ENCODE data around the gene FBXL17. TPM values are rescaled to one million over a fixed set of nuclear protein-coding genes. Genes with fewer than 3 reads are reported as not detected.

Gene FBXL17
- total RNA-seq, 1 donor from 2014 or later = 12.7 TPM

GRCh38 chr5:108090946-108091345 is 291.0 kb downstream of the FBXL17 start:
- FAIRE-seq (no peak), DNase-seq (ENCODE audit: low read depth) (no peak)
- Histone ChIP-seq H3K27me3 (ENCODE audit: insufficient read depth, low read length) (no peaks in the 10 kb centered on the region), H3K9ac (ENCODE audit: low read length) (no peak overlapping the region), H3K36me3 (ENCODE audit: insufficient read depth, low read length) (no peaks in the 10 kb centered on the region), H3K9me3 (ENCODE audit: insufficient read depth, low read depth, low read length) (no peaks in the 10 kb centered on the region), H3K4me2 (ENCODE audit: low read length) (no peak overlapping the region), H3K4me1 (ENCODE audit: insufficient read depth, low read length) (no peaks in the 10 kb centered on the region), H3K4me3 (ENCODE audit: insufficient read depth, low read depth, low read length) (no peak overlapping the region), H3K27ac (ENCODE audit: low read depth, low read length) (no peak overlapping the region), H2AFZ (ENCODE audit: low read depth, low read length) (no peak overlapping the region), H4K20me1 (ENCODE audit: insufficient read depth, low read length) (no peaks in the 10 kb centered on the region), H3K79me2 (ENCODE audit: insufficient read depth, low read length) (no peaks in the 10 kb centered on the region)
- Mint-ChIP-seq H3K4me3 (ENCODE audit: unreplicated experiment) (no peak overlapping the region), H3K36me3 (ENCODE audit: low read depth, unreplicated experiment) (no peaks in the 10 kb centered on the region), H3K27me3 (ENCODE audit: low read depth, unreplicated experiment) (no peaks in the 10 kb centered on the region), H3K4me1 (ENCODE audit: low read depth, unreplicated experiment) (no peaks in the 10 kb centered on the region), H3K27ac (ENCODE audit: unreplicated experiment) (no peak overlapping the region), H3K9me3 (ENCODE audit: unreplicated experiment) (no peaks in the 10 kb centered on the region)
- TF ChIP-seq EZH2 (IDR thresholded peaks at IDR 0.05; ENCODE audit: insufficient read depth, low read length) (no peak), CTCF (IDR thresholded peaks at IDR 0.05; ENCODE audit: insufficient read depth, low read depth, low read length) (no peak)

GRCh38 chr5:108084105-108084504 is 297.8 kb downstream of the FBXL17 start:
- no peaks in the 10 kb centered on the region for H3K4me1 ChIP-seq (ENCODE audit: insufficient read depth, low read length)
- Mint-ChIP-seq H3K36me3 (ENCODE audit: low read depth, unreplicated experiment) (no peaks in the 10 kb centered on the region), H3K9me3 (ENCODE audit: unreplicated experiment) (no peaks in the 10 kb centered on the region), H3K27me3 (ENCODE audit: low read depth, unreplicated experiment) (no peaks in the 10 kb centered on the region), H3K4me3 (ENCODE audit: unreplicated experiment) (no peak overlapping the region), H3K27ac (ENCODE audit: unreplicated experiment) (no peak overlapping the region), H3K4me1 (ENCODE audit: low read depth, unreplicated experiment) (no peaks in the 10 kb centered on the region)
- no peak overlapping the region for H3K9ac ChIP-seq (ENCODE audit: low read length)
- H2AFZ ChIP-seq (ENCODE audit: low read depth, low read length) = no peak overlapping the region
- FAIRE-seq (no peak), DNase-seq (ENCODE audit: low read depth) (peak; percentile 46)
- no peak overlapping the region for H3K4me3 ChIP-seq (ENCODE audit: insufficient read depth, low read depth, low read length)
- no peaks in the 10 kb centered on the region for H3K9me3 ChIP-seq (ENCODE audit: insufficient read depth, low read depth, low read length)
- H3K27me3 ChIP-seq (ENCODE audit: insufficient read depth, low read length) = no peaks in the 10 kb centered on the region
- peak overlapping the region; percentile 11 for H3K4me2 ChIP-seq (ENCODE audit: low read length)
- no peaks in the 10 kb centered on the region for H4K20me1 ChIP-seq (ENCODE audit: insufficient read depth, low read length)
- TF ChIP-seq EZH2 (IDR thresholded peaks at IDR 0.05; ENCODE audit: insufficient read depth, low read length) = no peak
- TF ChIP-seq CTCF (IDR thresholded peaks at IDR 0.05; ENCODE audit: insufficient read depth, low read depth, low read length) = no peak
- H3K27ac ChIP-seq (ENCODE audit: low read depth, low read length) = no peak overlapping the region
- H3K36me3 ChIP-seq (ENCODE audit: insufficient read depth, low read length) = no peaks in the 10 kb centered on the region
- no peaks in the 10 kb centered on the region for H3K79me2 ChIP-seq (ENCODE audit: insufficient read depth, low read length)

- no peaks in the 10 kb centered on the region for H4K20me1 ChIP-seq (ENCODE audit: insufficient read depth, low read length)
- H3K9me3 Mint-ChIP-seq (ENCODE audit: unreplicated experiment) = no peaks in the 10 kb centered on the region
Measured at GRCh38 chr5:108083232-108083631, 298.7 kb downstream of the FBXL17 start.

More at GRCh38 chr5:108083232-108083631, 298.7 kb downstream of the FBXL17 start:
- FAIRE-seq = no peak
- Histone ChIP-seq H2AFZ (ENCODE audit: low read depth, low read length) (no peak overlapping the region), H3K79me2 (ENCODE audit: insufficient read depth, low read length) (no peaks in the 10 kb centered on the region), H3K4me2 (ENCODE audit: low read length) (no peak overlapping the region), H3K4me1 (ENCODE audit: insufficient read depth, low read length) (no peaks in the 10 kb centered on the region), H3K27ac (ENCODE audit: low read depth, low read length) (no peak overlapping the region), H3K36me3 (ENCODE audit: insufficient read depth, low read length) (no peaks in the 10 kb centered on the region), H3K9me3 (ENCODE audit: insufficient read depth, low read depth, low read length) (no peaks in the 10 kb centered on the region), H3K4me3 (ENCODE audit: insufficient read depth, low read depth, low read length) (no peak overlapping the region), H3K27me3 (ENCODE audit: insufficient read depth, low read length) (no peaks in the 10 kb centered on the region), H3K9ac (ENCODE audit: low read length) (no peak overlapping the region)
- Mint-ChIP-seq H3K27ac (ENCODE audit: unreplicated experiment) (no peak overlapping the region), H3K27me3 (ENCODE audit: low read depth, unreplicated experiment) (no peaks in the 10 kb centered on the region), H3K4me1 (ENCODE audit: low read depth, unreplicated experiment) (no peaks in the 10 kb centered on the region), H3K36me3 (ENCODE audit: low read depth, unreplicated experiment) (no peaks in the 10 kb centered on the region), H3K4me3 (ENCODE audit: unreplicated experiment) (no peak overlapping the region)
- TF ChIP-seq EZH2 (IDR thresholded peaks at IDR 0.05; ENCODE audit: insufficient read depth, low read length) (no peak), CTCF (IDR thresholded peaks at IDR 0.05; ENCODE audit: insufficient read depth, low read depth, low read length) (no peak)
- DNase-seq (ENCODE audit: low read depth) = no peak
